NK-92 treated with Interleukin-12 subunit alpha and Interleukin-12 subunit beta, amount 100 ng/mL, for 24 hours (cell line): ENCODE measurements around the gene CDCA4.

Source experiments
- DNase-seq: peaks from one replicate; lab custom pipeline; 2025; lab: John Stamatoyannopoulos, UW

Gene CDCA4

GRCh38 chr14:104989236-104989950 lies 31.5 kb downstream of the CDCA4 start:
- no peak for DNase-seq

GRCh38 chr14:104986487-104987164 lies 34.3 kb downstream of the CDCA4 start:
- no peak for DNase-seq

- peak; percentile 75 for DNase-seq
Measured at GRCh38 chr14:104985675-104986486, 35.0 kb downstream of the CDCA4 start, which contains the start of gene CLBA1. Gene CLBA1 (plus strand): TSS chr14:104985788. CDS start chr14:104986432, 644 bp downstream.

GRCh38 chr14:104984056-104984894 lies 36.6 kb downstream of the CDCA4 start:
- DNase-seq, result no peak

- DNase-seq, result no peak
Measured at GRCh38 chr14:104983231-104983721, 37.6 kb downstream of the CDCA4 start.

- DNase-seq, result no peak
Measured at GRCh38 chr14:104982548-104983230, 38.2 kb downstream of the CDCA4 start.

- no peak for DNase-seq
Measured at GRCh38 chr14:104981699-104982541, 39.0 kb downstream of the CDCA4 start.

- no peak for DNase-seq
Measured at GRCh38 chr14:104980611-104981531, 40.0 kb downstream of the CDCA4 start.

GRCh38 chr14:104979758-104980610 lies 40.9 kb downstream of the CDCA4 start:
- no peak for DNase-seq

GRCh38 chr14:104978746-104979691 lies 41.9 kb downstream of the CDCA4 start:
- no peak for DNase-seq

- no peak for DNase-seq
Measured at GRCh38 chr14:104977681-104978653, 42.9 kb downstream of the CDCA4 start, which contains the start of gene AHNAK2. Gene AHNAK2 (minus strand): TSS chr14:104978374. CDS start chr14:104978237, 137 bp downstream.

- no peak for DNase-seq
Measured at GRCh38 chr14:104977008-104977680, 43.7 kb downstream of the CDCA4 start.

GRCh38 chr14:104976198-104977007 lies 44.5 kb downstream of the CDCA4 start:
- peak; percentile 59 for DNase-seq
